Left colon (tissue), 2 donors: Measurements from ENCODE around the gene C16orf78. TPM values are rescaled to one million over a fixed set of nuclear protein-coding genes. Genes with fewer than 3 reads are reported as not detected.

ENCODE experiments used
- ATAC-seq: fragments of 200-7000 bp; cut with Tn5 transposase; one replicate; pipeline ENCODE4 v1.9.1; 2020; ENCODE audit warnings: mild to moderate bottlenecking, moderate library complexity
- DNase-seq, 2 donors: peaks; one replicate each; pipeline ENCODE4 v3.0.0-alpha.2; 2020
- intact Hi-C, 2 donors: fragments of 100-400 bp; cut with DNase I in 1 of 2; cut with micrococcal nuclease in 1 of 2; formaldehyde crosslinking; loops; one replicate each; pipeline versions ENCODE4 v1.11.2 to v1.14.0; 2022; cut with DNase I, micrococcal nuclease
- total RNA-seq, 2 donors: library from RNA; stranded (reverse); fragmentation: NEBNext Ultra II Directional; extraction: Animal tissue kit (Norgen Biotek cat#: 25700); gene quantifications; one replicate each; pipeline ENCODE4 v1.2.1, GENCODE V29; 2021
- donor health status: DM: no; HTN: no; CAD: no.
- donor health status: DM: yes; HTN: yes; CAD: no.

The C16orf78 gene
- total RNA-seq, 2 donors from 2014 or later: not detected

- DNase-seq (no peak), ATAC-seq (no peak)
- intact Hi-C loops: loop anchor here in 1 of 2 donors (10.0 kb wide), 1 partner anchor 58 kb away; no protein-coding TSS in a partner anchor
These were observed 73.2 kb downstream of the C16orf78 start for GRCh38 chr16:49446805-49447204.

Other genes with a start within 250 kb of the C16orf78 start
- under 1 TPM; 0.39 to 0.40 TPM for gene CBLN1, start 92.0 kb upstream of the C16orf78 start, total RNA-seq